SK-N-MC (cell line): ENCODE results near the gene TMEM181.

ENCODE experiments used
- EZH2 ChIP-seq: fragments of 200-600 bp; sonication (generic); IDR thresholded peaks from one replicate; pipeline ENCODE4 v1.6.1; 2017; ENCODE audit warnings: antibody characterized with exemption
- FOXP2 ChIP-seq: optimal IDR thresholded peaks from 2 replicates; pipeline ENCODE3; 2011; ENCODE audit warnings: mild to moderate bottlenecking, moderate library complexity; ENCODE audit not compliant: insufficient read depth; ENCODE audit errors: extremely low read length, control extremely low read depth
- POLR2AphosphoS5 ChIP-seq: IDR thresholded peaks from 2 replicates; pipeline ENCODE4 v1.6.1; 2012; ENCODE audit warnings: mild to moderate bottlenecking, low read depth, low read length, borderline replicate concordance

DNA sequence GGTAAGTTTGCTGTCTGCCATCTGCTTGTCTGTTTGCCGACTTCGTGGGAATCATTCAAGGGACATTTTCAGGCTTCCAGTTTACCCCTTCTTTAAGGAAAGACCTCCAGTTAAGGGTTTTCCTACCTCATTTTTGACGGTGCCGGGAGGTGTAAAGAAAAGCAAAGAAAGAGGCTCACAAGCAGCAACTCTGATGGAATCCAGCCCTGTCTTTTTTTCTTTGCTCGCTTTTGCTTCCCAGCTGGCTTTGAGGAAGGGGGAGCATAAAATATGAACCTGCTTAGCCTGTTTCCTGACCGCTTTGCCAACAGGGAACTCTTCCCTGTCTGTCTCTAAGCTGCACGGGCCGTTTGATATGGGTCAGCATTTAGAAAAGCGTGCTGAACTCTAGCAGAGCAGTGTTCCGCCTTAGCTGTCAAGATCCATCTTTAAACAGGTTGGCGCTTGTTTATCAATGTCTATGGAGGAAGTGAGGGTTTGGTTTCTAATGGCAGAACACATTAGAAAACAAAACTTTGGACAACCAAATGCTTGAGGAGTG is 103.8 kb downstream of the TMEM181 start:
- TF ChIP-seq POLR2AphosphoS5, result no peak
- no peak for TF ChIP-seq EZH2
- no peak for TF ChIP-seq FOXP2
